Stimulated activated CD8-positive, alpha-beta memory T cell treated with anti-CD3 and anti-CD28 coated beads, Interleukin-2, amount 100 ng/mL, for 1 hour (primary cell): ENCODE measurements around the gene DHTKD1.

Source experiments
- DNase-seq, 2 donors: peaks; one replicate each; pipeline ENCODE4 v3.0.0-alpha.2; 2020; ENCODE audit warnings: low read depth in 2 of 2

DHTKD1 gene, protein sequence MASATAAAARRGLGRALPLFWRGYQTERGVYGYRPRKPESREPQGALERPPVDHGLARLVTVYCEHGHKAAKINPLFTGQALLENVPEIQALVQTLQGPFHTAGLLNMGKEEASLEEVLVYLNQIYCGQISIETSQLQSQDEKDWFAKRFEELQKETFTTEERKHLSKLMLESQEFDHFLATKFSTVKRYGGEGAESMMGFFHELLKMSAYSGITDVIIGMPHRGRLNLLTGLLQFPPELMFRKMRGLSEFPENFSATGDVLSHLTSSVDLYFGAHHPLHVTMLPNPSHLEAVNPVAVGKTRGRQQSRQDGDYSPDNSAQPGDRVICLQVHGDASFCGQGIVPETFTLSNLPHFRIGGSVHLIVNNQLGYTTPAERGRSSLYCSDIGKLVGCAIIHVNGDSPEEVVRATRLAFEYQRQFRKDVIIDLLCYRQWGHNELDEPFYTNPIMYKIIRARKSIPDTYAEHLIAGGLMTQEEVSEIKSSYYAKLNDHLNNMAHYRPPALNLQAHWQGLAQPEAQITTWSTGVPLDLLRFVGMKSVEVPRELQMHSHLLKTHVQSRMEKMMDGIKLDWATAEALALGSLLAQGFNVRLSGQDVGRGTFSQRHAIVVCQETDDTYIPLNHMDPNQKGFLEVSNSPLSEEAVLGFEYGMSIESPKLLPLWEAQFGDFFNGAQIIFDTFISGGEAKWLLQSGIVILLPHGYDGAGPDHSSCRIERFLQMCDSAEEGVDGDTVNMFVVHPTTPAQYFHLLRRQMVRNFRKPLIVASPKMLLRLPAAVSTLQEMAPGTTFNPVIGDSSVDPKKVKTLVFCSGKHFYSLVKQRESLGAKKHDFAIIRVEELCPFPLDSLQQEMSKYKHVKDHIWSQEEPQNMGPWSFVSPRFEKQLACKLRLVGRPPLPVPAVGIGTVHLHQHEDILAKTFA

GRCh38 chr10:12068449-12069269 lies at the start of gene DHTKD1:
TSS of gene DHTKD1 (plus strand) at chr10:12068954. CDS start at chr10:12069034, 80 bp downstream.
- peak; percentile 97 to 98 for DNase-seq

- no peak for DNase-seq
Observed at GRCh38 chr10:12019283-12019971, 49.3 kb upstream of the DHTKD1 start.

- no peak for DNase-seq
Observed at GRCh38 chr10:12020574-12020973, 48.2 kb upstream of the DHTKD1 start.

DNA sequence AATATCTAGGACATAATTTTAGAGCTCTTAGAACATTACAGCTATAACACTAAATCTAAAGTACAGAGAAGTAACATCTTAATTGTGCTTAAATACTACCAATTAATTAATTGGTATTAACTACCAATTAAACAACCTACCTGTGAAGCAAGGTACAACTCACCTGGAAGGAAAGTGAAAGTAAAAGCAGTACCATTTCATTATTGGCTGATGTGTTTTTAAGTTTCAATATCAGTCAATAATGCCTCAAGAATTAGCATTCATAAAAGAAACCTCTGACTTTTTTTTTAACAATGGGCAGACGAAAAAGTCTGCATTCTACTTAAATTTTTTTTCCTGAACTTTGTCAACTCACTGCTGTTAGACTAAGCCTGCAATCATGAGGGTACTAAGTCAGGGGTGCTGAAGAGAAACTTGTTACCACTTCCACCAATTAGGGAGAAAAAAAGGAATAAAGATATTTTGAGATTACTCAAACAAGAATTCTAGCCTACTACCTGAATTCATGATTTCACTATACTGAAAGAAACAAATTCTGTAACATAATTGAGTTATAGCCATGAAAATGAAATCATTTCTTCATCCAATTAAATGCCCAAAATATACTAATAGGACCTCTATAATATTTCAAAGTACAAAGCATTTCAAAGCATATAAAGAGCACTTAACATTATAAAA lies 46.0 kb upstream of the DHTKD1 start:
- no peak for DNase-seq

DNA sequence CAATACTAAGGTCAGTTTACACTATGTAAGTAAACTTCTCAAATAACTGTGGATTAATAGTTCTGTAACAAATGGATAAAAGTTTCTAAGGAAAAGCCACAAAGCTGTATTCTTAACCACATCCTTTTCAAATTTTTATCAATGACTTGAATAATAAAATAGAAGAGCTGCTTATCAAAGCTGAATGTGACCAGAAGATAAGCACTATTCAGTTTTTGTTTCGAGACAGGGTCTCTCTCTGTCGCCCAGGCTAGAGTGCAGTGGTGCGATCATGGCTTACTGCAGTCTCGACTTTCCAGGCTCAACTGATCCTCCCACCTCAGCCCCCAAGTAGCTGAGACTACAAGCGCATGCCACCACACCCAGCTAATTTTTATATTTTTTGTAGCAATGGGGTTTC lies 43.2 kb upstream of the DHTKD1 start:
- no peak for DNase-seq

GRCh38 chr10:12027539-12027938 lies 41.2 kb upstream of the DHTKD1 start:
- no peak for DNase-seq

GRCh38 chr10:12031404-12031803 lies 37.4 kb upstream of the DHTKD1 start:
- no peak for DNase-seq

GRCh38 chr10:12036073-12036655 lies 32.6 kb upstream of the DHTKD1 start:
- no peak for DNase-seq

DNA sequence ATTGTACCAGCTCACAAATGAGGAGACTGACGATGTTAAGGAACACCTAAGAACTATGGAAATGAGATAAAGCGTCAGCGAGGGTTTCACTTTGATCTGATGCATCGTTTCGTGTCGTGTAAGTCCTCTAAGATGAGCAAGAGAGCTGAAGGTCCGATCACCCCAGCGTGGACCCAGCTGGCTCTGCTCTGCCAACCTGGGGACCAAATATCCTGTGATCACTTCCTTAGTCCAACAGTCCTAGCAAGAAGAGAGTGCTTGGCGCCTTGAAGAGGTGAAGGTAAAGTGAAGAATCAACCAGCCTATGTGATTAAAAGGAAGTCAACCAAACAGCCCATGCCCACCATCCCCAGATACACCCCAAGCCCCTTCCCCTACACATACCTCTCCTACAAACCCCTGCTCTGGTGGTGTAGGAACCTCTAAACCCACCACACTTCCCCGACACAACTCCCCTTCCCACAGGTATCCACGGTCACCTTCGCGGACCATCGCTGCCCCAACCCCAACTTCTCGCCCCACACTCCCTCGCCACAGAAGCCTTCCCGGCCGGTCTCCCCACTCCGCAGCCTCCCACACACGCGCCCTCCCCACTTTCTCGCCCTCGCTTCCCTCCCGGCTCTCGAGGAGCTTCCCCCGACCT lies 26.9 kb upstream of the DHTKD1 start:
- no peak for DNase-seq

DNA sequence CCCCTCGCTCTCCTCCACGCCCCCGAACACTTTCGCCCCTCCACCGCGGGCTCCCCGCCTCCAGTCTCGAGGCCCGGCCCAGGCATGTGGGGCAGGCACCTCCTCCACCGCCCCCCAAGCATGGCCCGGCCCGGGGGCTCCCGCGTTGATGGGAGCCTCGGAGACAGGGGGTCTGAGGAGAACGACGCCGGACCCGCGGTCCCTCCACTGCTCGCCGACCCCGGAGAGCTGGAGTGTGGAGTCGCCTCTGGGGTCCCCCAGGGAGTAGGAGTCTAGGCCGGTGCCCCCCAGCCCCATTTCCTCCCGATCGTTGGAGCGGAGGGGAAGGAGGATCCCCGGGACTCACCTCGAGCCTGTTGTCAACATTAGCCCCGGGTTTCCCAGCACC lies 26.4 kb upstream of the DHTKD1 start:
- DNase-seq, result peak in 1 of 2 donors; percentile 21

DNA sequence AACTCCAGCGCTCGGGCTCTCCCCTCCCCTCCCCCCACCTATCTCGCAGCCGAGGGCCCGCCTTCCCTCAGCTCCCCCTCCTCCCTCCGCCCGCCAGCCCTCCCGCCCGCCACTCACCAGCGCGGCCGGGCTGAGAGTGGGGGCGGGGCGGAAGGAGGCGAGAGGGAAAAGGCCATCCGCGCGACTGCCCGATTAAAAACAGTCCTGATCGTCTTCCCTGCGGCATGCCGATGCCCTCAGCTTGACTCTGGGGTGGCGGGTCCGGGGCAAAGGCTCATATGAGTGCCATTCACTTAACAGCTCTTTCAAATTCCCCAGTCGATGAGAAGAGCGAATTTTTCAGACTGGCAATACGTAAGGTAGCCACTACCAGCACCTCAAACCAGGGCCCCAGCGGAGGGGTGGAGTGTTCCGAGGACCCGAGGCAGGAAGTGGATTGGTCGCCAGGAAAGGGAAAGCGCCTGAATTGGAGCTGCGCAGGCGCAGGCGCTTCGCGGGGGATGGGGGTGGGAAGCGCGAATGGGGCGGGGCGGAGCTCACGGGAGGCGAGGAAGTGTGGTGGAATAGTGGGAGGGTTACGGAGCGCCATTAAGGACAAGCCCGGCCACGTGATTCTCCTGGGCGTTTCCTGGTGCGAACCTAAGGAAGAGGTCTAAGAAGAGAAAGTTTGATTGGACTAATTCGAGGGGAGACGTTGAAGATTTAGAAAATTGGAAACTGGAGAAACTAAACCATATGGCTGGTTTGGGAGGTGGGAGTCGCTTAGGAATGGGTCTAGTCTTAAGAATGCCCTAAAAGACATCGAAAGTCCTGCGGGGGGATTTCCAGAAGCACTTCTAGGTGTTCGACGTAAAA lies 25.7 kb upstream of the DHTKD1 start, which contains the start of gene UPF2:
Gene UPF2 (minus strand): TSS at position 13 of the 855 bp plus-strand sequence. CDS start 7,386 bp downstream, outside the sequence.
- DNase-seq, result peak; percentile 93 to 96

DNA sequence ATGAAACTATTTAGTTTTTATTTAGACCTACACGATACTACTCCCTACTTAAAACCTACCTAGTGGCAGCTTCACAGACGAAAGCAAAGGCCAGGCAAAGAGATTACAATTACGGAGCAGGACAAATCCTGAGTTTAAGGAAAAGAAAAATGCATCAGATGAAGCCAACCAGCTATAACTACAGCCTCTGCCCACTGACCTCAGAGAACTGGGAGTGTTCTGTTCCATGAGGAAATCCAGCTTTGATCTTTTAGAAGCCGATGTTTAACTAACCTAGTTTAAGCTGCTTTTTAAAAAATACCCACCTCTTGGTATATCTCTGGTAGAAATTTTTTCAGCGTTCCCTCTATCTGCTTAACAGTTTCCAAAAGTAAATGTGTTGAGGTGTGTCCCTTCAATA lies 23.2 kb upstream of the DHTKD1 start:
- no peak for DNase-seq

DNA sequence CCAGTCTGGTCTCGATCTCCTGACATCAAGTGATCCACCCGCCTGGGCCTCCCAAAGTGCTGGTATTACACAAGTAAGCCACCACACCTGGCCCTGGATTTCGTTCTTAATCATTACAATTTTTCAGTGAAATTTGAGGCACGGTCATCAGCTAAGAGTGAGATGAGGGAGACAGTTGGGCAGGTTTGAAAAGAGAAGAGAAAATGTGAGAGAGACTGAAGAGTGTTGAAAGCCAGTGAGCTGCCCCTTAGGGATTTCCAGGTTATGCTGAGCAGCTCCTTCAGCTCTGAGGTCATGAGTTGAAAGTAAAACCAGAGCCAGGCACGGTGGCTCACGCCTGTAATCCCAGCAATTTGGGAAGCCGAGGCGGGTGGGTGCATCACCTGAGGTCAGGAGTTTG lies 20.2 kb upstream of the DHTKD1 start:
- no peak for DNase-seq

- DNase-seq, result no peak
Observed at GRCh38 chr10:12050528-12050927, 18.2 kb upstream of the DHTKD1 start.

- DNase-seq, result no peak
Observed at GRCh38 chr10:12051241-12051640, 17.5 kb upstream of the DHTKD1 start.

DNA sequence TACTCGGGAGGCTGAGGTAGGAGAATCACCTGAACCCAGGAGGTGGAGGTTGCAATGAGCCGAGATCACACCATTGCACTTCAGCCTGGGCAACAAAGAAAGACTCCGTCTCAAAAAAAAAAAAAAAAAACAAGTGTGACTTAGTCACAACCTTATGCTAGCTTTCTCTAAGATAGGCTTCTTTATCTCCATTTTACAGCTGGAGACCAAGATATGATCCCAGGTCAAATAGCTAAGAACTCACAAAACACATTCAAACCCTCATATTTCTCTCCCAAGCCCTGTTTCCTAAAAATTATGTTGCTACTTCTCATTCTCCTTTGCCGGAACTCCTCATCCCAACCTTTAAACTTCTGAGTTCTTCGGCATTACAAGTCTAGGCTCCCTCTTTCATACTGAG lies 13.0 kb upstream of the DHTKD1 start:
- DNase-seq, result no peak

GRCh38 chr10:12056748-12057147 lies 12.0 kb upstream of the DHTKD1 start:
- no peak for DNase-seq

- no peak for DNase-seq
Observed at GRCh38 chr10:12061124-12061523, 7.6 kb upstream of the DHTKD1 start.
